ENCODE data around the gene MAP3K6. TPM values are rescaled to one million over a fixed set of nuclear protein-coding genes. Genes with fewer than 3 reads are reported as not detected.
A peak's percentile ranks its signal among the peaks of the same experiment; 100 is the strongest.

The MAP3K6 gene
- total RNA-seq, 1 experiment from 2014 or later = 25.1 TPM

- CTCF ChIA-PET = no interaction called here
- TF ChIP-seq EZH2 (IDR thresholded peaks at IDR 0.05; ENCODE audit: low read depth) (no peak), CTCF (conservative IDR thresholded peaks at IDR 0.05) (no peak)
- Histone ChIP-seq H4K20me1 (ENCODE audit: insufficient read depth) (no peaks in the 10 kb centered on the region), H3K4me1 (replicated peaks; ENCODE audit: insufficient read depth) (peaks cover 9% of the 10 kb centered on the region), H3K79me2 (ENCODE audit: low read depth) (peaks cover 39% of the 10 kb centered on the region), H3K4me2 (peak overlapping the region; percentile 95), H3K9me2 (ENCODE audit: insufficient read depth) (no peaks in the 10 kb centered on the region), H3K27me3 (ENCODE audit: insufficient read depth, low read depth) (no peaks in the 10 kb centered on the region), H3K36me3 (ENCODE audit: low read depth) (no peaks in the 10 kb centered on the region), H3K9me3 (ENCODE audit: insufficient read depth, low read depth) (no peaks in the 10 kb centered on the region), H3K4me3 (peak overlapping the region; percentile 90), H2AFZ (peak overlapping the region; percentile 85), H3F3A (ENCODE audit: insufficient read depth, low read depth) (no peaks in the 10 kb centered on the region), H3K27ac (peak overlapping the region; percentile 51)
- no peak for DNase-seq
- intact Hi-C loops (cut with micrococcal nuclease; ENCODE audit: unreplicated experiment) = loop anchor here (1.0 to 5.0 kb wide), 2 partner anchors 21 to 45 kb away; partner anchors contain the start of gene MAP3K6
- POLR2A ChIA-PET (ENCODE audit: unreplicated experiment) = interaction anchor here (0.7 kb wide), 1 partner anchor 18 kb away, joined by 6 read pairs; no protein-coding TSS in a partner anchor
- BruUV-seq (replicated peaks) = TSS peak; percentile 51
These were observed 44.1 kb downstream of the MAP3K6 start for GRCh38 chr1:27322569-27323240.

GRCh38 chr1:27321813-27322568, 44.8 kb downstream of the MAP3K6 start, which contains the start of gene TMEM222:
Gene TMEM222, plus strand, starts transcription at chr1:27322163. Its CDS starts 35 bp downstream, at chr1:27322198.
- CTCF ChIA-PET = no interaction called here
- Histone ChIP-seq H3K36me3 (ENCODE audit: low read depth) (no peaks in the 10 kb centered on the region), H3K4me2 (peak within 1 kb of the TSS; percentile 95), H3K79me2 (ENCODE audit: low read depth) (peaks cover 38% of the 10 kb centered on the region), H3K4me3 (peak within 1 kb of the TSS; percentile 90), H3F3A (ENCODE audit: insufficient read depth, low read depth) (no peaks in the 10 kb centered on the region), H2AFZ (peak within 1 kb of the TSS; percentile 85), H4K20me1 (ENCODE audit: insufficient read depth) (no peaks in the 10 kb centered on the region), H3K4me1 (replicated peaks; ENCODE audit: insufficient read depth) (peaks cover 9% of the 10 kb centered on the region), H3K27me3 (ENCODE audit: insufficient read depth, low read depth) (no peaks in the 10 kb centered on the region), H3K27ac (peak within 1 kb of the TSS; percentile 51), H3K9me2 (ENCODE audit: insufficient read depth) (no peaks in the 10 kb centered on the region), H3K9me3 (ENCODE audit: insufficient read depth, low read depth) (no peaks in the 10 kb centered on the region)
- no TSS peak for BruUV-seq (replicated peaks)
- TF ChIP-seq EZH2 (IDR thresholded peaks at IDR 0.05; ENCODE audit: low read depth) (no peak), CTCF (conservative IDR thresholded peaks at IDR 0.05) (no peak)
- POLR2A ChIA-PET (ENCODE audit: unreplicated experiment) = interaction anchor here (0.6 kb wide), 1 partner anchor 20 kb away, joined by 7 read pairs; the partner anchor contains the start of gene SYTL1
- peak; percentile 87 to 96 for DNase-seq
- intact Hi-C loops (cut with micrococcal nuclease; ENCODE audit: unreplicated experiment) = loop anchor here (1.0 to 5.0 kb wide), 2 partner anchors 21 to 45 kb away; partner anchors contain the start of gene MAP3K6

GRCh38 chr1:27318596-27318995, 48.2 kb downstream of the MAP3K6 start:
- CTCF ChIA-PET = no interaction called here
- BruUV-seq (replicated peaks) = no TSS peak
- no peak for DNase-seq
- H3K79me2 ChIP-seq (ENCODE audit: low read depth) = peaks cover 15% of the 10 kb centered on the region
- H2AFZ ChIP-seq = no peak overlapping the region
- POLR2A ChIA-PET (ENCODE audit: unreplicated experiment) = interaction anchor here (0.5 kb wide), 1 partner anchor 171 kb away, joined by 7 read pairs; the partner anchor contains the start of gene WASF2
- H4K20me1 ChIP-seq (ENCODE audit: insufficient read depth) = no peaks in the 10 kb centered on the region
- no peaks in the 10 kb centered on the region for H3F3A ChIP-seq (ENCODE audit: insufficient read depth, low read depth)
- H3K27me3 ChIP-seq (ENCODE audit: insufficient read depth, low read depth) = no peaks in the 10 kb centered on the region
- intact Hi-C loops (cut with micrococcal nuclease; ENCODE audit: unreplicated experiment) = no loop called here
- peaks cover 7% of the 10 kb centered on the region for H3K4me1 ChIP-seq (replicated peaks; ENCODE audit: insufficient read depth)
- H3K4me3 ChIP-seq = no peak overlapping the region
- H3K27ac ChIP-seq = no peak overlapping the region
- no peaks in the 10 kb centered on the region for H3K9me3 ChIP-seq (ENCODE audit: insufficient read depth, low read depth)
- H3K4me2 ChIP-seq = no peak overlapping the region
- no peak for TF ChIP-seq EZH2 (IDR thresholded peaks at IDR 0.05; ENCODE audit: low read depth)
- TF ChIP-seq CTCF (conservative IDR thresholded peaks at IDR 0.05) = no peak
- no peaks in the 10 kb centered on the region for H3K36me3 ChIP-seq (ENCODE audit: low read depth)
- no peaks in the 10 kb centered on the region for H3K9me2 ChIP-seq (ENCODE audit: insufficient read depth)

All from PC-9 (cell line).